IPS DF 6.9 (cell line): ENCODE results near the gene LAMTOR3.

ENCODE experiments used
- DNase-seq: peaks from one replicate; pipeline ENCODE4 v3.0.0-alpha.2; 2013; ENCODE audit warnings: low read depth, low spot score
- H3K27ac ChIP-seq: one replicate; pipeline ENCODE4 v1.5.1; 2013; ENCODE audit warnings: low read length, control low read depth
- H3K27me3 ChIP-seq: 2 replicates; pipeline ENCODE4 v1.6.1; 2013; ENCODE audit warnings: mild to moderate bottlenecking, low read length; ENCODE audit not compliant: control insufficient read depth, insufficient read depth
- H3K36me3 ChIP-seq: 2 replicates; pipeline ENCODE4 v1.6.1; 2013; ENCODE audit warnings: low read length; ENCODE audit not compliant: control insufficient read depth, insufficient read depth
- H3K4me1 ChIP-seq: 2 replicates; pipeline ENCODE4 v1.6.1; 2013; ENCODE audit warnings: low read length; ENCODE audit not compliant: control insufficient read depth, insufficient read depth
- H3K4me3 ChIP-seq: 2 replicates; pipeline ENCODE4 v1.5.1; 2013; ENCODE audit warnings: mild to moderate bottlenecking, low read length
- H3K9me3 ChIP-seq: 2 replicates; pipeline ENCODE4 v1.6.1; 2013; ENCODE audit warnings: low read length, inconsistent platforms; ENCODE audit not compliant: control insufficient read depth, insufficient read depth
- WGBS: extraction: QIAGEN DNeasy Blood & Tissue Kit; methylation state at CpG from one replicate; pipeline ENCODE4 v1.1.7; 2013; ENCODE audit warnings: mixed read lengths, missing lambda C conversion rate; ENCODE audit not compliant: insufficient read length, insufficient coverage; 5-methylcytosine and 5-hydroxymethylcytosine counted together

Gene LAMTOR3

DNA sequence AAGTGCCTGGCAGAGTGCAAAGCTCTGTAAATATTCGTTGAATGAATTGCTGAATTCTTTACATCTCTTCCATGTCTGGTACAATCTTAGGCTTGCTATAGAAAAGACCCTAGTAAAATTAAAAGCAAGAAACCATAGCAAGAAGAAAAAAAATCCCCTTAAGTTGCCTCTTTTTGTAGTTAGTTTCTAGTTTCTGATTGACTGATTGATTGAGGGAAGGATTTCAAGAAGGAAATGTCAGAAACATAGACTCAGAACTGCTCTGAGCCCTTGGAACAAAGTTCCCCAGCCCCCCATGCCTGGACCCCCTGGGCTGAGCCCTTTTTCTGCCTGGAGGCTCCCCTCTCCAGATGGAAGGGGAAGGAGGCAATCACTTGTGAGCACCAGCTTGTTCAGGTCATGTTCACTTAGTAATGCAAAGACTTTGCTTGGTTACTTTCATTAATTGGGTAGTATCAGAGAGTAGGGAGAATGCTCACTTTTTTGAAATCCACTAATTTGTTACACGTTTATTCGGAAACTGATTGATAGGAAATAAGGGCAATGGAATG, 42.0 kb downstream of the LAMTOR3 start:
- no peaks in the 10 kb centered on the region for H3K36me3 ChIP-seq
- WGBS = no CpG with 5 or more reads among the region's 3 CpGs
- no peak for DNase-seq
- H3K27me3 ChIP-seq = no peaks in the 10 kb centered on the region
- H3K27ac ChIP-seq = no peak overlapping the region
- H3K4me3 ChIP-seq = no peak overlapping the region
- H3K9me3 ChIP-seq = no peaks in the 10 kb centered on the region
- H3K4me1 ChIP-seq = no peaks in the 10 kb centered on the region

- WGBS = no CpG with 5 or more reads among the region's 4 CpGs
- Histone ChIP-seq H3K9me3 (no peaks in the 10 kb centered on the region), H3K36me3 (no peaks in the 10 kb centered on the region), H3K27ac (no peak overlapping the region), H3K4me1 (no peaks in the 10 kb centered on the region), H3K4me3 (no peak overlapping the region), H3K27me3 (no peaks in the 10 kb centered on the region)
- DNase-seq = no peak
Observed at GRCh38 chr4:99848591-99849001, 45.6 kb downstream of the LAMTOR3 start.

- WGBS = no CpG with 5 or more reads among the region's 10 CpGs
- no peak overlapping the region for H3K4me3 ChIP-seq
- no peak for DNase-seq
- H3K4me1 ChIP-seq = no peaks in the 10 kb centered on the region
- H3K27me3 ChIP-seq = no peaks in the 10 kb centered on the region
- no peaks in the 10 kb centered on the region for H3K36me3 ChIP-seq
- no peak overlapping the region for H3K27ac ChIP-seq
- no peaks in the 10 kb centered on the region for H3K9me3 ChIP-seq
Observed at GRCh38 chr4:99847362-99847976, 46.8 kb downstream of the LAMTOR3 start.

- no CpG with 5 or more reads among the region's 1 CpG for WGBS
- no peak for DNase-seq
- Histone ChIP-seq H3K4me1 (no peaks in the 10 kb centered on the region), H3K36me3 (no peaks in the 10 kb centered on the region), H3K9me3 (no peaks in the 10 kb centered on the region), H3K27me3 (no peaks in the 10 kb centered on the region), H3K27ac (no peak overlapping the region), H3K4me3 (no peak overlapping the region)
Observed at GRCh38 chr4:99846891-99847290, 47.3 kb downstream of the LAMTOR3 start.

DNA sequence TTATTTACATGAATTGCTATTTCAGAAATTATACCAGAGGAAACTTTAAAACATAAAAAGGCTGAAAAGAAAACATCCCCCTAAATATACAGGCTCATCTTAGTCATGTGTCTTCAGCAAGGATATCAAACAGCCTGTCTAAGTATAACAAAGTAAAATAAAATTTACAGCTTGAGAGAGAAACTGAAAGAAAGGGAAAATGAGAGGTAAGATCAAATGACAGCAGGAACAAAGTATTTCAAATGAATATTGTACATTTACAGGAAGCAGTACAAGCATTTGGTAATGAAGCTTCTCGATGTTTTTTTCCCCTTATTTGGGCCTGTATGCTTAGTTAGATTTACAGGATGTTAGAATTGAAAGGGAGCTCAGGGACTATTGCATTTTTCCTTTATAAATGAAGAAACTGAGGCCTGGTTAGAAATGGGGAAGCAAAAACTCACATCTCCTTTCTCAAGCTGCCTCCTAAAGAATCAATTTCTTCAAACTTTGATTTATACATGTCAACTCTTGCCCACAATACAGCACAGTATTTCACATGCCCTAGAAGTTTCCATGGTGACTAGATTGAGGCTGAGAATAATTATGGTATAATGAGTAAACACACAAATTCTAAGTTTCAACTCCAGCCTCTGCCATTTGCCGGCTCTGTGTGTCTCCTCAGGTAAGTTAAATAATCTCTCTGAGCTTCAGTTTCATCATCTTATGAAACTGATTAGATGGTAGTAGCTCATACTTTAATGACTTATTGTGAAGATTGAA, 48.3 kb downstream of the LAMTOR3 start:
- Histone ChIP-seq H3K36me3 (no peaks in the 10 kb centered on the region), H3K27me3 (no peaks in the 10 kb centered on the region), H3K9me3 (no peaks in the 10 kb centered on the region), H3K4me3 (no peak overlapping the region), H3K27ac (no peak overlapping the region), H3K4me1 (no peaks in the 10 kb centered on the region)
- WGBS = no CpG with 5 or more reads among the region's 2 CpGs
- no peak for DNase-seq

DNA sequence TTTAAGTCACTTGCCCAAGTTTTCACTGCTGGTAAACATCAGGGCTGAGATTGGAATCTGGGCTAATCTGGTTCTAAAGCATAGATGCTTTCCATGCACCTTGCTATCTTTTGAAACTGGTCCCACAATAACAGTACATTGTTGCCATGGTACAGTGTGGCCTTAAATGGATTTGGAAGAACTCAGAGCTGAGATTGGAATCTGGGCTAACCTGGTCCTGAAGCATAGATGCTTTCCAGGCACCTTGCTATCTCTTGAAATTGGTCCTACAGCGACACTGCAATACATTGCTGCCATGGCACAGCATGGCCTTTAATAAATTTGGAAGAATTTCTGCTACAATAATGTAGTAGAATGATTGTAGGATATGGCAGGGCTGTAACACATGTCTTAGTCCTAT, 49.0 kb downstream of the LAMTOR3 start:
- whole genome bisulfite sequencing = no CpG with 5 or more reads among the region's 1 CpG
- Histone ChIP-seq H3K27ac (no peak overlapping the region), H3K36me3 (no peaks in the 10 kb centered on the region), H3K4me3 (no peak overlapping the region), H3K9me3 (no peaks in the 10 kb centered on the region), H3K4me1 (no peaks in the 10 kb centered on the region), H3K27me3 (no peaks in the 10 kb centered on the region)
- no peak for DNase-seq

DNA sequence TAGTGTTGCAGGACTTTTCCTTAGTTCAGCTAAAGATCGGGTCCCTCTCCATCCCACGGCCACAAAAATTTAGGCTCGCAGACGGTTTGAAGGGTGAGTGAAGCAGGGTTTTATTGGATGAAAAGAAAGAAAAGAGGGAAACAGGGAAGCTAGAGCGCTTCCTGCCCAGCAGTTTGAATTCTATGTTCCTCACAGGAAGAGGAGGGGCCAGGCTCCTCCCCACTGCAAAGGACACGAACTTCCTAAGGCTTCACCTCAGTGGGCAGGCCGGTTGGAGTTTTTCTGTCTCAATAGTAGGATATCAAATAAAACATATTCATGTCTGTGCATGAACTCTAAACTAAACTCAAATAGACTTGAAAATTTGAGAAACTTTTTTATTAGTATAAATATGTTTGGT, 50.2 kb downstream of the LAMTOR3 start:
- WGBS = no CpG with 5 or more reads among the region's 7 CpGs
- H3K9me3 ChIP-seq = no peaks in the 10 kb centered on the region
- H3K36me3 ChIP-seq = no peaks in the 10 kb centered on the region

GRCh38 chr4:99843413-99843812, 50.8 kb downstream of the LAMTOR3 start:
- H3K4me3 ChIP-seq = no peak overlapping the region
- H3K4me1 ChIP-seq = no peaks in the 10 kb centered on the region
- no peak overlapping the region for H3K27ac ChIP-seq
- DNase-seq = no peak
- no peaks in the 10 kb centered on the region for H3K9me3 ChIP-seq
- H3K36me3 ChIP-seq = no peaks in the 10 kb centered on the region
- H3K27me3 ChIP-seq = no peaks in the 10 kb centered on the region

More for the DNA sequence above, 50.2 kb downstream of the LAMTOR3 start:
- no peaks in the 10 kb centered on the region for H3K27me3 ChIP-seq
- no peak for DNase-seq
- H3K4me3 ChIP-seq = no peak overlapping the region
- no peak overlapping the region for H3K27ac ChIP-seq
- H3K4me1 ChIP-seq = no peaks in the 10 kb centered on the region

DNA sequence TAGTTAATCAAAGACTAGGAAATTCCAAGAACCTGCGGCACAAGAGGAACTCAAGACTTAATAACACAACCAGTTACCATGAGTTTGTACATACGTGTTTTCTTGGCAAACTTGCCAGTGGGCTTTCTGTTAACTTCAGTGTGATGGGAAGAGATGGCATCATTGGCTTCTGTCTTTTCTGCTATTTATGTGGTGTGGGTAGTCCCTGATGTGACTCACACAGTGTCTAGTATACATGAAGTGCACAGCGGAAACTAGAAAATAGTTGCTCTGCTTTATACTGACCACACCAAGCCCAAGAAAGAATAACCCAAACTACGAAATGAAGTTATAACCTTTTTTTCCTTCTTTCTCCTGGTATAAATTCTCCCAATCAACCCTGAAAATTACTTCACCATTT, 53.1 kb downstream of the LAMTOR3 start:
- WGBS = no CpG with 5 or more reads among the region's 4 CpGs
- H3K4me1 ChIP-seq = no peaks in the 10 kb centered on the region

DNA sequence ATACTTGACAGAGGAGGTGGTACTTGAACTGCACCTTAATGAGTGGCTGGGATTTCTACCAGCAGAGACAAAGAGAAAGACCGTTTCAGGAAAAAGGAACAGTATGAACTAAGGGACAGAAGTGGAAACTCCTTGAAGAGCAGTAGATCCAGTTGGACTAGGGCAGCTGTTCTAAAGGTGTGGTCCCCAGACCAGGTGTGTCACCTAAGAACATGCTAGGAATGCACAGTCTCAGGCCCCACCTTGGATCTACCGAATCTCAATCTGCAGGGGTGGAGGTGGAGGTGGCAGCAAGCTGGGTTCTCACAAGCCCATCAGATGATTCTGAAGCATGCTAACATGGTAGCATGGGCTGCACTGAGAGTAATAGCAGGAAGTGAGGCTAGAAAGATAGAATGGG, 55.3 kb downstream of the LAMTOR3 start:
- H3K36me3 ChIP-seq = no peaks in the 10 kb centered on the region
- WGBS = no CpG with 5 or more reads among the region's 2 CpGs

More for the DNA sequence above, 53.1 kb downstream of the LAMTOR3 start:
- Histone ChIP-seq H3K4me3 (no peak overlapping the region), H3K27ac (no peak overlapping the region), H3K27me3 (no peaks in the 10 kb centered on the region), H3K36me3 (no peaks in the 10 kb centered on the region), H3K9me3 (no peaks in the 10 kb centered on the region)
- DNase-seq = no peak

More for the DNA sequence above, 55.3 kb downstream of the LAMTOR3 start:
- Histone ChIP-seq H3K9me3 (no peaks in the 10 kb centered on the region), H3K27me3 (no peaks in the 10 kb centered on the region), H3K27ac (no peak overlapping the region), H3K4me3 (no peak overlapping the region), H3K4me1 (no peaks in the 10 kb centered on the region)
- no peak for DNase-seq
